DND-41 (cell line): ENCODE measurements around the gene COX14.

ENCODE experiments used
- ATAC-seq: fragments of 200-7000 bp; cut with Tn5 transposase; 3 replicates; pipeline ENCODE4 v1.9.1; 2021; ENCODE audit warnings: low read depth; ENCODE audit not compliant: insufficient read depth
- DNase-seq: peaks from one replicate; pipeline ENCODE4 v3.0.0-alpha.2; 2020
- H2AFZ ChIP-seq: 2 replicates; pipeline ENCODE4 v1.6.0; 2012; ENCODE audit warnings: low read depth, low read length
- H3K27ac ChIP-seq: 2 replicates; pipeline ENCODE4 v1.5.1; 2012; ENCODE audit warnings: low read length, inconsistent platforms
- H3K27me3 ChIP-seq: fragments of 200-600 bp; sonication (generic); 2 replicates; pipeline ENCODE4 v1.6.0; 2012; ENCODE audit warnings: low read length, mild to moderate bottlenecking, inconsistent platforms; ENCODE audit not compliant: insufficient read depth, poor library complexity
- H3K36me3 ChIP-seq: 2 replicates; pipeline ENCODE4 v1.5.1; 2012; ENCODE audit warnings: low read length, inconsistent platforms; ENCODE audit not compliant: insufficient read depth
- H3K4me1 ChIP-seq: 2 replicates; pipeline ENCODE4 v1.5.1; 2012; ENCODE audit warnings: mild to moderate bottlenecking, low read length; ENCODE audit not compliant: insufficient read depth
- H3K4me2 ChIP-seq: 2 replicates; pipeline ENCODE4 v1.6.0; 2012; ENCODE audit warnings: mild to moderate bottlenecking, moderate library complexity, low read length, inconsistent platforms; ENCODE audit not compliant: insufficient read depth
- H3K4me3 ChIP-seq, 2 experiments: fragments of 200-600 bp in 1 of 2; shearing (Covaris generic) in 1 of 2; 2 replicates each; pipeline ENCODE4 v1.5.1; 2012 to 2016; ENCODE audit warnings: inconsistent platforms in 2 of 2, low read length in 2 of 2, mild to moderate bottlenecking in 2 of 2, low read depth in 1 of 2, moderate library complexity in 1 of 2
- H3K79me2 ChIP-seq: 2 replicates; pipeline ENCODE4 v1.6.0; 2012; ENCODE audit warnings: low read length, inconsistent platforms; ENCODE audit not compliant: insufficient read depth
- H3K9ac ChIP-seq: 2 replicates; pipeline ENCODE4 v1.6.0; 2012; ENCODE audit warnings: low read depth, mild to moderate bottlenecking, inconsistent platforms, low read length, moderate library complexity
- H3K9me3 ChIP-seq: 2 replicates; pipeline ENCODE4 v1.5.1; 2012; ENCODE audit warnings: low read length, moderate library complexity, mild to moderate bottlenecking, inconsistent platforms; ENCODE audit not compliant: insufficient read depth, severe bottlenecking
- H4K20me1 ChIP-seq: 2 replicates; pipeline ENCODE4 v1.6.0; 2012; ENCODE audit warnings: low read length; ENCODE audit not compliant: insufficient read depth
- EZH2 ChIP-seq: IDR thresholded peaks from 3 replicates; pipeline ENCODE4 v1.6.1; 2012; ENCODE audit warnings: borderline replicate concordance, low read depth, mild to moderate bottlenecking, moderate library complexity, low read length, inconsistent platforms; ENCODE audit not compliant: severe bottlenecking
- TF ChIP-seq, protein P1 (sequence below): IDR thresholded peaks from 2 replicates; pipeline ENCODE4 v1.5.1; 2012; ENCODE audit warnings: borderline replicate concordance, low read length, moderate library complexity, mild to moderate bottlenecking; ENCODE audit not compliant: poor library complexity, severe bottlenecking; ENCODE audit errors: extremely low read depth

Gene COX14

DNA sequence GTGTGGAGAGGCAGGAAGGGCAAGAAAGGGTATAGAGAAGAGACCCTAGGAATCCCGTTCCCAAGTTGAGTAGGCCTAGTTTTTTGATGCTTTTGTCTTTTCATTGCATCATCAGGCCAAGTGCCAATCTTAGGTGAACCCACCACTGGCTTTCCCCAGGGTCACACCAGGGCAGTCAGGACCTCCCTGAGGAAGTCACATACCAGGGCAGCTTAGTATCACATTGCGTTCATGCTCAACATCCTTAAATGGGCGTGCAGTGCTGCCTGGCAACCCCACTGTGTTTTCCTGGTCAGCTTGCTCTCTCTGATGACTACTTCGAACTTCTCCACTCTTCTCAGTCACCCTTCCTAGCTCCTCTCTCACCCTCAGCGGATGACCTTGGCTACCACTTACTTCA, 45.6 kb upstream of the COX14 start:
- Histone ChIP-seq H3K27ac (no peak overlapping the region), H3K27me3 (no peaks in the 10 kb centered on the region), H3K79me2 (no peaks in the 10 kb centered on the region), H3K4me1 (peaks cover 18% of the 10 kb centered on the region), H2AFZ (no peak overlapping the region), H3K4me2 (no peak overlapping the region), H3K9ac (no peak overlapping the region), H3K4me3 (no peak overlapping the region), H3K36me3 (no peaks in the 10 kb centered on the region), H4K20me1 (no peaks in the 10 kb centered on the region), H3K9me3 (no peaks in the 10 kb centered on the region)
- ATAC-seq (no peak), DNase-seq (no peak)
- TF ChIP-seq, protein P1, sequence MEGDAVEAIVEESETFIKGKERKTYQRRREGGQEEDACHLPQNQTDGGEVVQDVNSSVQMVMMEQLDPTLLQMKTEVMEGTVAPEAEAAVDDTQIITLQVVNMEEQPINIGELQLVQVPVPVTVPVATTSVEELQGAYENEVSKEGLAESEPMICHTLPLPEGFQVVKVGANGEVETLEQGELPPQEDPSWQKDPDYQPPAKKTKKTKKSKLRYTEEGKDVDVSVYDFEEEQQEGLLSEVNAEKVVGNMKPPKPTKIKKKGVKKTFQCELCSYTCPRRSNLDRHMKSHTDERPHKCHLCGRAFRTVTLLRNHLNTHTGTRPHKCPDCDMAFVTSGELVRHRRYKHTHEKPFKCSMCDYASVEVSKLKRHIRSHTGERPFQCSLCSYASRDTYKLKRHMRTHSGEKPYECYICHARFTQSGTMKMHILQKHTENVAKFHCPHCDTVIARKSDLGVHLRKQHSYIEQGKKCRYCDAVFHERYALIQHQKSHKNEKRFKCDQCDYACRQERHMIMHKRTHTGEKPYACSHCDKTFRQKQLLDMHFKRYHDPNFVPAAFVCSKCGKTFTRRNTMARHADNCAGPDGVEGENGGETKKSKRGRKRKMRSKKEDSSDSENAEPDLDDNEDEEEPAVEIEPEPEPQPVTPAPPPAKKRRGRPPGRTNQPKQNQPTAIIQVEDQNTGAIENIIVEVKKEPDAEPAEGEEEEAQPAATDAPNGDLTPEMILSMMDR: no peak

DNA sequence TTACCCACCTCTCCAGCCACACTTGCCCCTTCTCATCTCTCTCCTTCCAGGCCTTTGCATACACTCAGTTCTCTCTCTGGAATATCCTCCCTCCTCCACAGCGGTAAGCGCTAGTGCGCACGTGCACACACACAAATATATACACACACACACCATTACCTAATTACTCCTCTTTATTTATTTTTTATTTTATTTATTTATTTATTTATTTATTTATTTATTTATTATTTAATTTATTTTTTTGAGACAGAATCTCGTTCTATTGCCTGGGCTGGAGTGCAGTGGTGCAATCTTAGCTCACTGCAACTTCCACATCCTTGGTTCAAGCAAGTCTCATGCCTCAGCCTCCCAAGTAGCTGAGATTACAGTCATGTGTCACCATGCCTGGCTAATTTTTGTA, 43.0 kb upstream of the COX14 start:
- no peak overlapping the region for H3K4me2 ChIP-seq
- H3K9me3 ChIP-seq: no peaks in the 10 kb centered on the region
- ATAC-seq: no peak
- H3K27me3 ChIP-seq: no peaks in the 10 kb centered on the region
- no peak overlapping the region for H2AFZ ChIP-seq
- TF ChIP-seq EZH2: no peak
- TF ChIP-seq, protein P1: no peak
- H3K79me2 ChIP-seq: no peaks in the 10 kb centered on the region
- no peaks in the 10 kb centered on the region for H3K36me3 ChIP-seq
- no peaks in the 10 kb centered on the region for H4K20me1 ChIP-seq
- peaks cover 12% of the 10 kb centered on the region for H3K4me1 ChIP-seq
- no peak overlapping the region for H3K4me3 ChIP-seq
- DNase-seq: no peak
- H3K27ac ChIP-seq: no peak overlapping the region
- no peak overlapping the region for H3K9ac ChIP-seq

DNA sequence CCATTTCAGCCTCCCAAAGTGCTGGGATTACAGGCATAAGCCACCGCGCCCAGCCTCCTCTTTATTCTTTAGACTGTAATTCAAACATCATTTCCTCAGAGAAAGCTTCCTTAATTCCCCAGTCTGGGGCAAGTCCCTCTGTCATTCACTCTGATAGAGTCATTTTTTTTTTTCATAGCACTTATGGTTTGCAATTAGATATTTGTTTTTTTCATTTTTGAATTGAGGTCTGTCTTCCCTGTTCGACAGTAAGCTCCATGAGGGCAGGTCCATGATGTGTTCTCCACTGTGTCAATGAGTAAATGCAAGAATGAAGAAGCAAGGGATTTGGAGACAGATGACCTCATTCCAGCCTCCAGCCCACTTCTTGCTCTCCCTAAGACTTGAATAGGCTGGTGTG, 42.5 kb upstream of the COX14 start:
- peak overlapping the region; percentile 88; the same call in 1 of the 2 replicates for H2AFZ ChIP-seq
- H3K27ac ChIP-seq: no peak overlapping the region
- no peaks in the 10 kb centered on the region for H3K79me2 ChIP-seq
- H3K4me3 ChIP-seq: no peak overlapping the region
- H4K20me1 ChIP-seq: no peaks in the 10 kb centered on the region
- H3K9me3 ChIP-seq: no peaks in the 10 kb centered on the region
- H3K27me3 ChIP-seq: no peaks in the 10 kb centered on the region
- H3K36me3 ChIP-seq: no peaks in the 10 kb centered on the region
- TF ChIP-seq, protein P1: no peak
- no peak for TF ChIP-seq EZH2
- peaks cover 12% of the 10 kb centered on the region for H3K4me1 ChIP-seq
- ATAC-seq (no peak), DNase-seq (no peak)
- H3K4me2 ChIP-seq: no peak overlapping the region
- no peak overlapping the region for H3K9ac ChIP-seq
